HG03060 (cell line): ENCODE measurements around the gene FOXN3.

Source experiments
- ATAC-seq: cut with Tn5 transposase; IDR thresholded peaks from one replicate; pipeline ENCODE4 v1.9.1; 2021; ENCODE audit warnings: low read depth, moderate number of reproducible peaks; ENCODE audit not compliant: unreplicated experiment

The FOXN3 gene

GRCh38 chr14:89366864-89367778, 49.9 kb downstream of the FOXN3 start:
- no peak for ATAC-seq

DNA sequence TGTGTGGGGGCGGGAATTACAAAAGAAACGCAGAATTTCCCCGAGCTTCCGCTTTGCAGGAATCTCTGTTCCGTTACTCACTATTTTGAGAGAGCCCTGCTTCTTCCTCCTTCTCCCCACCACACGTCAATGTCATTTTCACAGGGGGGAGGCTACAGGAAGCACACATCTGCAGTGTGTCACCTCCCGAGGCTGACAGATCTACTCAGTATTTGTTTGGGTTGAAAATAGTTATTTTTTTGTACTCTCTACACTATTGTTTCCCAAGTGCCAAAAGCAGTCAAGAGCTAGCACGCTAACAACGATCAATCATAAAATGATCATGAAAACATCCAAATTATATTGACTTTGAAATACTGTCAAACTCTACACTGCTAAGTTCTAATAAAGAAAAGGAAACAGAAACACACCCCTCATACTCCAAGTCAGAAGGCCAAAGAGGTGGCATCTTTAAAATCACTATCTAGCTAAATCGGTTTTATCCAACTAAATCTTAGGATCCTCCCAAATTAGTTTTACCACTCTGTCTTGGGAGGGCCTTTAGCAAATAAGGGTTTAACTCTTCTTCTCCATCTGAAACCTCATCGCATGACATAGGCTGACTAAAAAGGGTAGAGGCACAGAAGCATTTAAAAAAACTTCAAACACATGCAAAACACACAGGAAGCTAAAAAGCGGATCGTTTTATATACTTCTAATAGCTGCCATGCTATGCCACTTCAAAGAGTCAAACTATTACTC, 51.8 kb downstream of the FOXN3 start:
- peak; percentile 83 for ATAC-seq

DNA sequence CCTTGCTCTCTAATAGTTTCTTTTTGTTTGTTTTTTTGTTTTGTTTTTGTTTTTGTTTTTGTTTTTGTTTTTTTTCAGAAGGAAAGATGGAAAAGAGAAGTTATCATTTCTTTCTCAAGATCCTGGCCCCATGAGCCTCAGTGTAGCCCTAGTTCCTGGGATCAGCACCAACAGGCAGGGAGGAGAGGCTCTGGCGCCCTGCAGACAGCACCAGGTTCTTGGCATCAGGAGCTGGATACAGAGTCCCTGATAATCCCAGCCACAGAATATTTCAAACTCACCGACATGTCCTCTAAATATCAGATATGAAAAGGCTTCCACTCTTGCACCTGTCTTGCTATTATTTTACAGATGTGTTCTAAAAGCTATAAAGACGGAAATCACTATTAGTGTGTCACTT, 52.7 kb downstream of the FOXN3 start:
- no peak for ATAC-seq

GRCh38 chr14:89360277-89360676, 56.8 kb downstream of the FOXN3 start:
- ATAC-seq = no peak

- ATAC-seq = no peak
Measured at GRCh38 chr14:89359477-89360222, 57.4 kb downstream of the FOXN3 start.

GRCh38 chr14:89357655-89358297, 59.3 kb downstream of the FOXN3 start:
- ATAC-seq = no peak

DNA sequence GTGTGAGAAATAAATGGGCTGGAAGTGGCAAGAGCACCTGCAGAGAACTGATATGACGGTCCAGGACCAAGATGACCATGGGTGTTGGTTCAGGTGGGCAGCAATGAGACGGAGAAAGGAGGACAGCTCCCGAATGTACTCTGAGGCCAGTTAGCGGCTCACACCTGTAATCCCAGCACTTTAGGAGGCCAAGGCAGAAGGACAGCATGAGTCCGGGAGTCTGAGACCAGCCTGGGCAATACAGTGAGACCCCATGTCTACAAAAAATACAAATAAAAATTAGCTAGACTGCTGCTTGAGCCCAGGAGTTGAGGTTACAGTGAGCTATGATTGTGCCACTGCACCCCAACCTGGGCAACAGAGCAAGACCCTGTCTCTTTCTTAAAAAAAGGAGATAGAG, 60.1 kb downstream of the FOXN3 start:
- no peak for ATAC-seq

DNA sequence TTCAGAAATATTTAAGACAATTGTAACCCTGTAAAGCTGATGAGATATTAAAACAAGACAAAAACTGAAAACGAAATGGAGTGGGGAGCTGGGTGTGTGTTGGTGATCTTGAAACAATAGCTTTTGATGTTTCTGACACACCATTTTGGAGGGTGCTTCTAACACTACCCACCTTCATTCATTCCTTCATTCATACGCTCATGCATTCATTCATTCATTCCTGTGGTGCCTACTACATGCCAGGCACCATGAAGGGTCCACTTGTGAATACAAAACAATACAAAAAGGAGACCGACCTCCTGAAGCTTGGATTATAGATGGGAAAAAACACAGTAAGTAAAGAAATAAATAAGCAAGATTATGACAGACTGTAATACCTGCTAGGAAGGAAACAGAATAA, 60.5 kb downstream of the FOXN3 start:
- ATAC-seq = no peak

DNA sequence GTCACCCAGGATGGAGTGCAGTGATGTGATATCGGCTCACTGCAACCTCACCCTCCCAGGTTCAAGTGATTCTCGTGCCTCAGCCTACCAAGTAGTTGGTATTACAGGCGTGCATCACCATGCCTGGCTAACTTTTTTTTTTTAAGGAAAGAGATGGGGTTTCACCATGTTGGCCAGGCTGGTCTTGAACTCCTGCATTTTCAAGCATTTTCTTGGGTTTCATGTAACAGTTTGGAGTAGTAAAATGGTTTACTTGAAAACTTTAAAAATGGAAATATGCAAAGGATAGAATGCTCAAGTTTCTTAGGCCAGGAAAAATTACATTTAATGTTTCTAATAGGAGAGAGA, 63.3 kb downstream of the FOXN3 start:
- no peak for ATAC-seq

- no peak for ATAC-seq
Measured at GRCh38 chr14:89352976-89353765, 63.9 kb downstream of the FOXN3 start.

GRCh38 chr14:89351516-89352404, 65.3 kb downstream of the FOXN3 start:
- ATAC-seq = peak; percentile 69

- ATAC-seq = no peak
Measured at GRCh38 chr14:89351221-89351515, 65.9 kb downstream of the FOXN3 start.

GRCh38 chr14:89350152-89350551, 66.9 kb downstream of the FOXN3 start:
- no peak for ATAC-seq

- no peak for ATAC-seq
Measured at GRCh38 chr14:89349171-89350008, 67.6 kb downstream of the FOXN3 start.

DNA sequence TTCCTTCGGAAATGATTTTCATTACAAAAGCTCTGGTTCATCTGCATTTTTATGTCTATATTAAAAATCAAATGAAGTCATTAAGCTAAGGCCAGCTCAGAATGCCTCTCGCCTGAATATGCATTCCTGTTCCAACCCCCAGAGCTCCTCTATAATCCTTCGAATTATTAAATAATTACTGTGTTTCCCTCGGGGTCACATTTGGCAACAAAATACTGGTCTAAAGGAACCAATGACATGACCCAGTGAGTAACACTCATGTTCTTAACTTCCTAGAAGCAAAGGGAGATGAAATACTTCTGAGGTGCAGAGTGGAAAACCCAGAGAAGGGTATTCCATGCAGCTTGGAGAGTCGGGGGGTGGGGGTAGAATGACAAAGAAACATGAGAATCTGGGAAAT, 68.3 kb downstream of the FOXN3 start:
- ATAC-seq = no peak

- ATAC-seq = no peak
Measured at GRCh38 chr14:89347885-89348284, 69.1 kb downstream of the FOXN3 start.

- ATAC-seq = no peak
Measured at GRCh38 chr14:89344920-89345254, 72.1 kb downstream of the FOXN3 start.

- ATAC-seq = no peak
Measured at GRCh38 chr14:89343356-89343755, 73.7 kb downstream of the FOXN3 start.
